ENCODE data around the gene PJA1.

- TF ChIP-seq TEAD4 (IDR thresholded peaks at IDR 0.05) (no peak), FOXM1 (IDR thresholded peaks at IDR 0.05; ENCODE audit: borderline replicate concordance, low read depth) (no peak), CREB1 (IDR thresholded peaks at IDR 0.05; ENCODE audit: low read depth) (no peak), EP300 (IDR thresholded peaks at IDR 0.05; ENCODE audit: borderline replicate concordance) (no peak), MAX (IDR thresholded peaks at IDR 0.05) (no peak), RAD21 (IDR thresholded peaks at IDR 0.05; ENCODE audit: low read depth) (no peak), ZBTB7A (IDR thresholded peaks at IDR 0.05; ENCODE audit: low read depth) (no peak), TCF12 (IDR thresholded peaks at IDR 0.05; ENCODE audit: low read depth) (no peak), YY1 (IDR thresholded peaks at IDR 0.05; ENCODE audit: low read depth) (no peak), TAF1 (IDR thresholded peaks at IDR 0.05; ENCODE audit: low read depth) (no peak), CEBPB (IDR thresholded peaks at IDR 0.05) (no peak), NFIC (IDR thresholded peaks at IDR 0.05) (no peak), USF1 (IDR thresholded peaks at IDR 0.05) (no peak)
- TF ChIP-seq, protein P1, sequence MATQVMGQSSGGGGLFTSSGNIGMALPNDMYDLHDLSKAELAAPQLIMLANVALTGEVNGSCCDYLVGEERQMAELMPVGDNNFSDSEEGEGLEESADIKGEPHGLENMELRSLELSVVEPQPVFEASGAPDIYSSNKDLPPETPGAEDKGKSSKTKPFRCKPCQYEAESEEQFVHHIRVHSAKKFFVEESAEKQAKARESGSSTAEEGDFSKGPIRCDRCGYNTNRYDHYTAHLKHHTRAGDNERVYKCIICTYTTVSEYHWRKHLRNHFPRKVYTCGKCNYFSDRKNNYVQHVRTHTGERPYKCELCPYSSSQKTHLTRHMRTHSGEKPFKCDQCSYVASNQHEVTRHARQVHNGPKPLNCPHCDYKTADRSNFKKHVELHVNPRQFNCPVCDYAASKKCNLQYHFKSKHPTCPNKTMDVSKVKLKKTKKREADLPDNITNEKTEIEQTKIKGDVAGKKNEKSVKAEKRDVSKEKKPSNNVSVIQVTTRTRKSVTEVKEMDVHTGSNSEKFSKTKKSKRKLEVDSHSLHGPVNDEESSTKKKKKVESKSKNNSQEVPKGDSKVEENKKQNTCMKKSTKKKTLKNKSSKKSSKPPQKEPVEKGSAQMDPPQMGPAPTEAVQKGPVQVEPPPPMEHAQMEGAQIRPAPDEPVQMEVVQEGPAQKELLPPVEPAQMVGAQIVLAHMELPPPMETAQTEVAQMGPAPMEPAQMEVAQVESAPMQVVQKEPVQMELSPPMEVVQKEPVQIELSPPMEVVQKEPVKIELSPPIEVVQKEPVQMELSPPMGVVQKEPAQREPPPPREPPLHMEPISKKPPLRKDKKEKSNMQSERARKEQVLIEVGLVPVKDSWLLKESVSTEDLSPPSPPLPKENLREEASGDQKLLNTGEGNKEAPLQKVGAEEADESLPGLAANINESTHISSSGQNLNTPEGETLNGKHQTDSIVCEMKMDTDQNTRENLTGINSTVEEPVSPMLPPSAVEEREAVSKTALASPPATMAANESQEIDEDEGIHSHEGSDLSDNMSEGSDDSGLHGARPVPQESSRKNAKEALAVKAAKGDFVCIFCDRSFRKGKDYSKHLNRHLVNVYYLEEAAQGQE (IDR thresholded peaks at IDR 0.05; ENCODE audit: low read depth) = no peak
These were observed 12.1 kb downstream of the PJA1 start for GRCh38 chrX:69153060-69153730.
